ENCODE results near the gene ASTN2. TPM values are rescaled to one million over a fixed set of nuclear protein-coding genes. Genes with fewer than 3 reads are reported as not detected.
"Not testable (repeated sequence)": the region's sequence is repeated elsewhere in the genome, so short reads cannot be mapped to it uniquely, and the experiment has no call there.

Gene ASTN2
- total RNA-seq, 1 donor from 2014 or later, result 2.5 TPM

- no peak for DNase-seq (ENCODE audit: low spot score)
- intact Hi-C loops (cut with DNase I), result no loop called here
These were observed 701.6 kb downstream of the ASTN2 start for GRCh38 chr9:116713271-116713670.

- intact Hi-C loops (cut with DNase I), result no loop called here
- no peak for DNase-seq (ENCODE audit: low spot score)
These were observed 702.1 kb downstream of the ASTN2 start for GRCh38 chr9:116712781-116713180.

GRCh38 chr9:116706310-116707290 lies 708.3 kb downstream of the ASTN2 start:
- DNase-seq (ENCODE audit: low spot score), result no peak
- intact Hi-C loops (cut with DNase I), result no loop called here

- intact Hi-C loops (cut with DNase I), result no loop called here
- no peak for DNase-seq (ENCODE audit: low spot score)
These were observed 709.3 kb downstream of the ASTN2 start for GRCh38 chr9:116705531-116705930.

GRCh38 chr9:116704470-116704869 lies 710.4 kb downstream of the ASTN2 start:
- intact Hi-C loops (cut with DNase I), result no loop called here
- DNase-seq (ENCODE audit: low spot score), result no peak

GRCh38 chr9:116703634-116704033 lies 711.2 kb downstream of the ASTN2 start:
- intact Hi-C loops (cut with DNase I), result no loop called here
- no peak for DNase-seq (ENCODE audit: low spot score)

- intact Hi-C loops (cut with DNase I), result no loop called here
- no peak for DNase-seq (ENCODE audit: low spot score)
These were observed 712.8 kb downstream of the ASTN2 start for GRCh38 chr9:116701940-116702642.

GRCh38 chr9:116700882-116701865 lies 713.7 kb downstream of the ASTN2 start:
- no peak for DNase-seq (ENCODE audit: low spot score)
- intact Hi-C loops (cut with DNase I), result no loop called here

GRCh38 chr9:116700279-116700678 lies 714.6 kb downstream of the ASTN2 start:
- intact Hi-C loops (cut with DNase I), result no loop called here
- DNase-seq (ENCODE audit: low spot score), result no peak

GRCh38 chr9:116697887-116698286 lies 717.0 kb downstream of the ASTN2 start:
- intact Hi-C loops (cut with DNase I), result no loop called here
- DNase-seq (ENCODE audit: low spot score), result no peak

GRCh38 chr9:116697362-116697761 lies 717.5 kb downstream of the ASTN2 start:
- intact Hi-C loops (cut with DNase I), result no loop called here
- DNase-seq (ENCODE audit: low spot score), result no peak

- DNase-seq (ENCODE audit: low spot score), result no peak
- intact Hi-C loops (cut with DNase I), result no loop called here
These were observed 719.4 kb downstream of the ASTN2 start for GRCh38 chr9:116695438-116695837.

- intact Hi-C loops (cut with DNase I), result no loop called here
These were observed 720.0 kb downstream of the ASTN2 start for GRCh38 chr9:116694785-116695291.

GRCh38 chr9:116693233-116693731 lies 721.6 kb downstream of the ASTN2 start:
- intact Hi-C loops (cut with DNase I), result no loop called here
- no peak for DNase-seq (ENCODE audit: low spot score)

More at GRCh38 chr9:116694785-116695291, 720.0 kb downstream of the ASTN2 start:
- no peak for DNase-seq (ENCODE audit: low spot score)

GRCh38 chr9:116692616-116693015 lies 722.2 kb downstream of the ASTN2 start:
- intact Hi-C loops (cut with DNase I), result no loop called here
- no peak for DNase-seq (ENCODE audit: low spot score)

GRCh38 chr9:116691607-116692006 lies 723.2 kb downstream of the ASTN2 start:
- no peak for DNase-seq (ENCODE audit: low spot score)
- intact Hi-C loops (cut with DNase I), result no loop called here

- intact Hi-C loops (cut with DNase I); DNase-seq (ENCODE audit: low spot score): not testable (repeated sequence)
These were observed 724.1 kb downstream of the ASTN2 start for GRCh38 chr9:116690805-116691204.

GRCh38 chr9:116689486-116690032 lies 725.3 kb downstream of the ASTN2 start:
- intact Hi-C loops (cut with DNase I), result no loop called here
- DNase-seq (ENCODE audit: low spot score), result no peak

Data from cardiac septum (tissue), 1 donor.